A375 (cell line): ENCODE results near the gene KCTD12. TPM values are rescaled to one million over a fixed set of nuclear protein-coding genes. Genes with fewer than 3 reads are reported as not detected.

Source experiments
- total RNA-seq: library from RNA; depleted of rRNA; stranded (reverse); fragments of >200 nt; shearing (Covaris generic); gene quantifications from 2 replicates; pipeline ENCODE4 v1.2.3, GENCODE V29; 2014; rRNA removed

KCTD12 gene
- 1.6 and 2.0 TPM in 2 replicates for total RNA-seq

GRCh38 chr13:76886292-76887075 is at the start of gene KCTD12:
Gene KCTD12 (minus strand): TSS chr13:76886405. CDS start chr13:76886148, 257 bp downstream.

Other genes starting within 250 kb of the KCTD12 start
- gene ACOD1, start 62.1 kb upstream of the KCTD12 start, total RNA-seq, result not detected in 2 replicates
- 7.0 and 14.8 TPM in 2 replicates for gene CLN5, start 105.7 kb upstream of the KCTD12 start, total RNA-seq
- gene FBXL3, start 140.8 kb upstream of the KCTD12 start, total RNA-seq, result 38.8 and 47.3 TPM in 2 replicates